GM18519 (cell line): Measurements from ENCODE around the gene IGF2BP1.
"Not testable (repeated sequence)": the region's sequence is repeated elsewhere in the genome, so short reads cannot be mapped to it uniquely, and the experiment has no call there.

Experiments used
- ATAC-seq: cut with Tn5 transposase; IDR thresholded peaks from one replicate; pipeline ENCODE4 v1.9.1; 2021; ENCODE audit warnings: mild to moderate bottlenecking, moderate library complexity; ENCODE audit not compliant: unreplicated experiment, low FRiP score

IGF2BP1 gene

DNA sequence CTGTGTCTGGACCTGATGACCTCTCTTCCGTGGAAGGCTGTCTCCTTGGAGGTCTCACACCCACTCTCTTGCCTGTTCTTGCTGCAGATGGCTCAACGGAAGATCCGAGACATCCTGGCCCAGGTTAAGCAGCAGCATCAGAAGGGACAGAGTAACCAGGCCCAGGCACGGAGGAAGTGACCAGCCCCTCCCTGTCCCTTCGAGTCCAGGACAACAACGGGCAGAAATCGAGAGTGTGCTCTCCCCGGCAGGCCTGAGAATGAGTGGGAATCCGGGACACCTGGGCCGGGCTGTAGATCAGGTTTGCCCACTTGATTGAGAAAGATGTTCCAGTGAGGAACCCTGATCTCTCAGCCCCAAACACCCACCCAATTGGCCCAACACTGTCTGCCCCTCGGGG is 52.1 kb downstream of the IGF2BP1 start:
- no peak for ATAC-seq

GRCh38 chr17:49050611-49051010 is 53.4 kb downstream of the IGF2BP1 start:
- no peak for ATAC-seq

DNA sequence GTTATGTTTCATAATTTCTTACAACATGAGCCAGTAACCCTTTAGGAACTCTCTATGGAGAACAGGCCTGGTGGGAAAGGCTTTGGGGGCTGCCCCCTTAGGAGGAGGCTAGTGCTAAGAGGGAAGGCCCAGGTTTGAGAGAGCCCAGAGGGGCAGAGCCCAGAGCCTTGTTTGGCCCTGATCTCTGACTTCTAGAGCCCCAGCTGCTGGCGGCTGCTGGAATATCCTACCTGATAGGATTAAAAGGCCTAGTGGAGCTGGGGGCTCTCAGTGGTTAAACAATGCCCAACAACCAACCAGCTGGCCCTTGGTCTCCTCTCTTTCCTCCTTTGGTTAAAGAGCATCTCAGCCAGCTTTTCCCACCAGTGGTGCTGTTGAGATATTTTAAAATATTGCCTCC is 54.1 kb downstream of the IGF2BP1 start:
- ATAC-seq: no peak

- ATAC-seq: no peak
Measured at GRCh38 chr17:49053171-49053829, 56.1 kb downstream of the IGF2BP1 start.

DNA sequence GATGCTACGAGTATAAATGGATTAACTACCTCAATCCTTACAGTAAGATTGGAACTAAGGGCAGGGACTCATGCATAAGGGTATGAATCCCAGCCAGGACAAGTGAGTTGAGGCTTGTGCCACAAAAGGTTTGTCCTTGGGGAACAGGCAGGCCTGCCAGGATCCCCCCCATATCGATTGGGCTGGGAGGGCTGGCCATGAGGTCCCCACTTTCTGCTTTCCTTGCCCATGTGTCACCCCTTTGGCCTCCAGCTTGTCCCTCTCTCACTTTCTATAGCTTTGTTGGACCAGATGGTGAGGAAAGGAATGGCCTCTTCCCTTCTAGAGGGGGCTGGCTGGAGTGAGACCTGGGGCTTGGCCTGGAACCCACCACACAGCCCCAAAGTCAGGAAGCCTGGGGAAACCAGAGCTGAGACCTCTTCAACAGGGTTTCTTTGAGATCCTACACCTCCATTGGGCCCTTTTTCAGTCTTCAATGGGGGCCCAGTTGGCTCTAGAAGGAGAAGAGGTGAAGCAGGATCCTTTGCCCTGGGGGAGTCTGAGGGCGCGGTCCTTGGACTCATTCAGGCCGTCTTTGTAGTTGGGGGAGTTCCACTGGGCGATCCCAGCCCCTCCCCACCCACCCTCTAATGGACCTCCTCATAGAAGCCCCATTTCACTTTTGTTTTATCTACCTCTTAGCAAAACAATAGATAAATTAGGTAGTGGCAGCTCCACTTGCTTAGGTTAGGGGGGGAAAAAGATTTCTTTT is 57.3 kb downstream of the IGF2BP1 start:
- ATAC-seq: no peak

DNA sequence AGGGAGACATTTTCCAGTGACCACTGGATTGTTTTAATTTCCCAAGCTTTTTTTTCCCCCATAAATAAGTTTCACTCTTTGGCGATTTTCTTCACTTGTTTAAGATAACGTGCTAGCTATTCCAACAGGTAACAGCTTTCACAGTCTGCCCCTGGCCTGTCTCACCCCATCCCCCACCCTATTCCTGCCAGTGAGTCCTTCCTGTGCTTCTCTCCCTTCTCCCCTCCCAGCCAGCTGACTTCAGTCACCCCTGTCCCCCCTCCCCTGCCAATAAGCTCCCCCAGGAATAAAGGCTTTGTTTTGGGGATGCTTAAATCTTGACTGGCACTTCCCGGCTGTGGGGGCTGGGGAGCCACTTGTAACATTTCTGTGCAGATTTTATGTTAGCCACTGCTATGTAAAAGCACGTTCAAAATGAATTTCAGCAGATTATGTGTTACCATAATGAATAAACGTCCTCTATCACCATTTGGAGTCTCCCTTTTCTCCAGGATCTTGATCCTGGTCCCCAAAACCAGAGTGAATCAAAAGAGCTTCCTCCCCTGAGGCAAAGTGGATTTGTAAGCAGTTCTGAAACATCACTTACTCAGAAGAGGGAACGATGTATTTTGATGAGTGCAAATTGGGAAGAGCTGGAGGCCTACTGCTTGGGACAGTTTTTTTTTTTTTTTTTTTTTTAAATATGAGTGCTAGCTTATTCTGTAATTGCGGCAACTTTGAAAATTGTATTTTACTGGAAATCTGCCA is 58.2 kb downstream of the IGF2BP1 start:
- ATAC-seq: no peak

- no peak for ATAC-seq
Measured at GRCh38 chr17:49061524-49061943, 64.3 kb downstream of the IGF2BP1 start.

DNA sequence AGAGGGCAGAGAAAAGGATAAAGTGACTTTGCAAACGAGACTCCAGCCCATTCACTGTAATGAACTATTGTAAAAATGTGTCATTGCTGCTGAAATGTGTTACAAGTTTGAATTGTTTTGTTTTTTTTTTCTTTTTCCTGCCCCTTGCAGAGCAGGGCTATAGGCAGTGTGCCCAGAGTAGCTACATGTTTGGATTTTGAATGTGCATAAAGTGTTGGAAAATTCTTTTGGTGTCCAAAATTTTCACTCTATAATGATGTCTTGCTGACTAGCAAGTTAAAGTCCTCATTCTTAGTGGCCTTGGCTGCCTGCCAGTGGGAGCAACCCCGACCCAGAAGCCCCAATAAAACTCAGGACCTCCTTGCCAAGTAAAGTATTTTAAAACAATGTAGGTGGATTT is 66.5 kb downstream of the IGF2BP1 start:
- no peak for ATAC-seq

- no peak for ATAC-seq
Measured at GRCh38 chr17:49067163-49067562, 70.0 kb downstream of the IGF2BP1 start.

DNA sequence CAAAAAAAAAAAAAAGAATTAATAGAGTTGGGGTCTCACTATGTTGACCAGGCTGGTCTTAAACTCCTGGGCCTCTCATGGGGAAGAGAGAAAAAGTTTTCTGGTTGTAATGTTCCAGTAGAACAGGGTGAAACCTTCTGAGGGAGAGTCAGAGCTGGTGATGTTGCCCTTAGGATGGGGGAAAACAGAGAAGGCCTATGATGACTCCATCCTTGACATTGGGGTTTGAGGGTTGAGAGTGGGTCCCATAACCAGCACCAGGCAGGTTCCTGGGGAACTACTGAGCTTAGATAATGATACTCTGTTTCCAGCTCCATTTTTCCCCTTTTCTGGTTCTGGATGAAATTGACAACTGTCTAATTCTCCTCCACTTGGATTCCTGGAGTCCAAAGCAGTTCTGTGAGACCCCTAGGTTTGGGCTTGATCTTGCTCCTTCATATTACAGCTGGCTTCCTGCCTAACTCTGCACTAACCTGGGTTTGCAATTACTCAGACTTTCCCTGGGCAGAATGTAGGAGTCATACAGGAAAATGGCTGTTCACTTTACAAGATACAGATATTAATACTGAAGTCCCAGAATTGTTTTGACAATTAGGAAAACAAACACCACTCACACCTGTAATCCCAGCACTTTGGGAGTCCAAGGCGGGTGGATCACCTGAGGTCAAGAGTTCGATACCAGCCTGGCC is 72.5 kb downstream of the IGF2BP1 start:
- ATAC-seq: no peak

DNA sequence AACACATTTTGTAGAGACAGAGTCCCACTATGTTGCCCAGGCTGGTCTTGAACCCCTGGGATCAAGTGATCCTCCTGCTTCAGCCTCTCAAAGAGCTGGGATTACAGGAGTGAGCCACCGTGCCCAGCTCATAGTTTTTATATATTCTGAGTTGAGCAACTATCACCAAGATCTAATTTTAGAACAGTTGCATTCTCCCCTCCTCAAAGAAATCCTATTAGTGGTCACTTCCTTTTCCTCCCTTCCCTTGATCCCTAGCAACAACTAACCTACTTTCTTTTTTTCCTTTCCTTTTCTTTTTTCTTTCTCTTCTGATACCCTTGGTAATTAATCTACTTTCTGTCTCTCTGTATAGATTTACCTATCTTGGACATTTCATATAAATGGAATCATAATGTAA is 73.9 kb downstream of the IGF2BP1 start:
- no peak for ATAC-seq

DNA sequence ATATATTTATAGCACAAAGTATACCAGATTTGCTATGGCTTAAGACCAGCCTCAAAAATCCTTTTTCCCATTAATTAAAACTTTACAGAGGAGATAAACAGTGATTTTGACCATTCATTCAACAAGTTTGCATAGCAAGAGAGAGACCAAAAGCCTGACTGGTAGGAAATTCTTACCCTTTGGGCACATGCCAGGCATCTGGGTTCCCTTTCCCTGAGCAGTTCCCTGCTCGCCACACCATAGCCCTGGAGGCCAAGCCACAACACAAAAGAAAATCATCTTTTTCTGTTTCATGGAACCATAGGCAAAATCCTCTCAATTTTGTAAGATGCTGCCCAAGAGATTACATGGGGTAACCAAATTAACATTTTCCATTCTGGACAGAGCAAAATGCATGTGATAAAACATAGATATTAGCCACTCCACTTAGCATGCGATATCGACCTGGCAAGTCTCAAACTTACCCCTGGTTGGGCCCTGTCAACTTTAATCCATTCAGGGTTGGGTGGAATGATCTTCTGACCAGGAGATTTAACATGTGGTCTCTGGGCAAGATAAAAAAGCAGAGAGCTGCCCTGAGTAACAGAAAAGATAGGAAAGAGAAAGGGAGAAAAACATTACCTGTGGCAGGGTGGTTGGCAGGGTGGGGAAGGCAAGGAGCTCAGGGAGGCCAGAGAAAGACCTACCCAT is 77.8 kb downstream of the IGF2BP1 start:
- ATAC-seq: no peak

- no peak for ATAC-seq
Measured at GRCh38 chr17:49076573-49077384, 79.6 kb downstream of the IGF2BP1 start.

DNA sequence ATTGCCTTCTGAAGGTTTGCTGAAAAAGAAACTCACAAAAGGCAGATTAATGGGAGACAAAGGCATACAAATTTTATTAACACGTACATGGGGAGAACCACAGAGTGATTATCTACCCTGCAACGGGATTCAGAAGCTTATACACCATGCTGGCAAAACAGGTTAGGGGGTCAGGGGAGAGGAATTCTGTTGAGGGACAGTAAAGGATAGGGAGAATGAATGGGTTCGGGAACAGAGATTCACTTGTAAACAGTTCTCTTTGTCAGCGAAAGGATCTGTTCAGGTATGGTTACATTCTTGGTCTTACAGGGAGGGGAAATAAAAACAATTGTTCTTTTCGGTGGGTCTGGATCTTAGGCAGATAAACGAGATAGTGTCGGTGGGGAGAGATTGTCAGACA is 81.1 kb downstream of the IGF2BP1 start:
- ATAC-seq: no peak

DNA sequence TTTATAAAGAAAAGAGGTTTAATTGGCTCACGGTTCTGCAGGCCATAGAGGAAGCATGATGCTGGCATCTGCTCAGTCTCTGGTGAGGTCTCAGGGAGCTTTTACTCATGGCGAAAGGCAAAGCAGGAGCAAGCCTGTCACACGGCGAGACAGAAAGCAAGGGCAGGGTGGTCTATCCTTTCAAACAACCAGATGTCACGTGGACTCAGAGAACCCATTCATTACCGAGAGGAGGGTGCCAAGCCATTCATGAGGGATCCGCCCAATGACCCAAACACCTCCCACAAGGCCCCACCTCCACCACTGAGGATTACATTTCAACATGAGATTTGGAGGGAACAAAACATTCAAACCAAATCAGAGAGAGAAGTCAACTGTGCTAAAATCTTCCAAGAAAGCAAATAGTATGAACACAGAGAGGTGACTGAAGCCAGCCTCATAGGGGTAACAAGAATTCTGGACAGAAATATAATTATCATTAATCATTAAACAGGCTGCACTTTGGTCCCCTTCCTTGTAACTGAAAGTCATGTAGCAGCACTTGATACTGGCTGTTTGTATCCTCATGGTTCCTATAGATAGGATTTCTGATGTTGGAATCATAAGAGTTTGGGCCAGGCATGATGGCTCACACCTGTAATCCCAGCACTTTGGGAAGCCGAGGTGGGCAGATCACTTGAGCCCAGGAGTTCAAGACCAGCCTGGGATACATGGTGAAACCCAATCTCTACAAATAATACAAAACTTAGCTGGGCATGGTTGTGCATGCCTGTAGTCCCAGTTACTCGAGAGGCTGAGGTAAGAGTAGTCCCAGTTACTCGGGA is 82.9 kb downstream of the IGF2BP1 start:
- ATAC-seq: no peak

- ATAC-seq: no peak
Measured at GRCh38 chr17:49082231-49082630, 85.0 kb downstream of the IGF2BP1 start.

DNA sequence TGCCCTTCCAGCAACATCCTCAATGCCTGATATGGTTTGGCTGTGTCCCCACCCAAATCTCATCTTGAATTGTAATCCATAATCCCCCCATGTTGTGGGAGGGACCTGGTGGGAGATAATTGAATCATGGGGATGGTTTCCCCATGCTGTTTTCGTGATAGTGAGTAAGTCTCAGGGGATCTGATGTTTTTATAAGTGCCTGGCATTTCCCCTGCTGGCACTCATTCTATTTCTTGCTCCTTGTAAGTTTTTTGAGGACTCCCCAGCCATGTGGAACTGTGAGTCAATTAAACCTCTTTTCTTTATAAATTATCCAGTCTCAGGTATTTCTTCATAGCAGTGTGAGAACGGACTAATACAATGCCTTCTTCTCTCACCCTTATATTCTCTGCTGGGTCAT is 87.9 kb downstream of the IGF2BP1 start:
- not testable (repeated sequence) for ATAC-seq

GRCh38 chr17:49085565-49086315 is 88.6 kb downstream of the IGF2BP1 start:
- ATAC-seq: no peak
